K562 (cell line): ENCODE data around the gene GRIN2D. TPM values are rescaled to one million over a fixed set of nuclear protein-coding genes. Genes with fewer than 3 reads are reported as not detected.
A peak's percentile ranks its signal among the peaks of the same experiment; 100 is the strongest.

Source experiments
- BMI1 ChIP-seq: fragments of 150-350 bp; IDR thresholded peaks from 2 replicates; pipeline ENCODE4 v1.6.1; 2014; ENCODE audit warnings: low read length
- CBX1 ChIP-seq: sonication (generic); IDR thresholded peaks from 2 replicates; pipeline ENCODE4 v1.6.1; 2016; ENCODE audit warnings: antibody characterized with exemption, low read depth, mild to moderate bottlenecking
- CCNT2 ChIP-seq: IDR thresholded peaks from 2 replicates; pipeline ENCODE4 v1.6.1; 2011; ENCODE audit warnings: borderline replicate concordance, low read depth, mild to moderate bottlenecking, moderate library complexity, mixed read lengths, low read length; ENCODE audit not compliant: insufficient read length; ENCODE audit errors: extremely low read depth
- CREM ChIP-seq: IDR thresholded peaks from 2 replicates; pipeline ENCODE4 v1.6.1; 2014; ENCODE audit warnings: antibody characterized with exemption, low read depth
- DNMT1 ChIP-seq: fragments of 450-650 bp; IDR thresholded peaks from 2 replicates; pipeline ENCODE4 v1.6.1; 2016; ENCODE audit warnings: antibody characterized with exemption, mild to moderate bottlenecking
- ETV1 ChIP-seq: fragments of 450-650 bp; conservative IDR thresholded peaks from 2 replicates; pipeline ENCODE4 v1.6.1; 2016; ENCODE audit warnings: missing genetic modification characterization, control low read depth, low read depth, missing compliant biosample characterization
- FOS ChIP-seq: IDR thresholded peaks from 3 replicates; pipeline ENCODE4 v1.6.1; 2011; ENCODE audit not compliant: insufficient read length; ENCODE audit errors: extremely low read depth
- FOSL1 ChIP-seq: fragments of 200-800 bp; sonication (Bioruptor generic); conservative IDR thresholded peaks from 2 replicates; pipeline ENCODE4 v1.6.1; 2016; ENCODE audit warnings: missing genetic modification characterization, missing compliant biosample characterization
- FOXA1 ChIP-seq: fragments of 450-650 bp; IDR thresholded peaks from 2 replicates; pipeline ENCODE4 v1.6.1; 2016; ENCODE audit warnings: mild to moderate bottlenecking, borderline replicate concordance
- HNRNPK ChIP-seq: fragments of 200-400 bp; formaldehyde crosslinking; IDR thresholded peaks from one replicate; pipeline ENCODE4 v1.6.1; 2018; ENCODE audit warnings: mild to moderate bottlenecking, low read depth, low read length; ENCODE audit not compliant: poor library complexity, severe bottlenecking
- MCM3 ChIP-seq: fragments of 450-650 bp; IDR thresholded peaks from 2 replicates; pipeline ENCODE4 v1.6.1; 2016
- PHF8 ChIP-seq: fragments of 200-600 bp; sonication (generic); IDR thresholded peaks from 2 replicates; pipeline ENCODE4 v1.6.1; 2012; ENCODE audit warnings: mixed run types, mild to moderate bottlenecking, inconsistent platforms, low read length, moderate library complexity, borderline replicate concordance
- RBBP5 ChIP-seq: fragments of 200-600 bp; sonication (generic); IDR thresholded peaks from 2 replicates; pipeline ENCODE4 v1.6.1; 2012; ENCODE audit warnings: borderline replicate concordance, mild to moderate bottlenecking, low read length, control low read depth, inconsistent platforms; ENCODE audit not compliant: insufficient read depth, poor library complexity, severe bottlenecking
- TEAD1 ChIP-seq, 2 experiments: fragments of 450-650 bp in 1 of 2; sonication (generic) in 1 of 2; formaldehyde crosslinking; IDR thresholded peaks; 2 replicates each; pipeline versions ENCODE4 v1.4.0 to v1.8.0; 2020 to 2022; ENCODE audit warnings: mild to moderate bottlenecking in 2 of 2, missing genetic modification reagents in 1 of 2
- TSC22D4 ChIP-seq: fragments of 450-650 bp; IDR thresholded peaks from 2 replicates; pipeline ENCODE4 v1.6.1; 2016; ENCODE audit warnings: missing genetic modification characterization, missing biosample characterization, control low read depth
- ZC3H4 ChIP-seq: sonication (generic); formaldehyde crosslinking; IDR thresholded peaks from 2 replicates; pipeline ENCODE4 v1.9.0; 2021; ENCODE audit warnings: missing genetic modification reagents, borderline replicate concordance
- ZNF263 ChIP-seq: sonication (generic); formaldehyde crosslinking; IDR thresholded peaks from 2 replicates; pipeline ENCODE4 v1.8.0; 2022; ENCODE audit warnings: mild to moderate bottlenecking, missing genetic modification reagents, borderline replicate concordance
- ZNF436 ChIP-seq: fragments of 250-450, 450-650 bp; sonication (Bioruptor Pico); formaldehyde crosslinking; IDR thresholded peaks from 2 replicates; pipeline ENCODE4 v1.7.0; 2020; ENCODE audit warnings: mild to moderate bottlenecking
- ZNF57 ChIP-seq: fragments of 450-650 bp; formaldehyde crosslinking; IDR thresholded peaks from 2 replicates; pipeline ENCODE4 v1.4.0; 2020; ENCODE audit warnings: mild to moderate bottlenecking, moderate library complexity
- ZNF830 ChIP-seq: fragments of 250-450 bp; sonication (Bioruptor Pico); IDR thresholded peaks from 2 replicates; pipeline ENCODE4 v1.5.0; 2021; ENCODE audit warnings: mild to moderate bottlenecking
- polyA plus RNA-seq, 8 experiments: library from polyadenylated mRNA; depleted of rRNA in 4 of 8; stranded (reverse) in 5 of 8; unstranded in 3 of 8; fragments of >200 nt; fragmentation: Nextera tagmentation in 2 of 8; fragmentation: Illumina TruSeq in 1 of 8; extraction: Ambion mirVana in 2 of 8; extraction: Trizol in 1 of 8; gene quantifications; 2 replicates each; pipeline versions ENCODE4 v1.2.1 to v1.2.3, GENCODE V29; 2011 to 2014; ENCODE audit warnings: inconsistent platforms in 1 of 8, missing spikeins in 1 of 8
- total RNA-seq, 7 experiments: library from RNA; depleted of rRNA in 6 of 7; stranded (reverse); fragments of >200 nt in 6 of 7; fragmentation: Illumina TruSeq in 2 of 7; extraction: Trizol in 2 of 7; gene quantifications; 2 replicates each; pipeline versions ENCODE4 v1.2.1 to v1.2.3, GENCODE V29; 2011 to 2021; ENCODE audit warnings: low replicate concordance in 1 of 7
- TF ChIP-seq, protein P1 (sequence below): fragments of 200-400 bp; formaldehyde crosslinking; IDR thresholded peaks from 2 replicates; pipeline ENCODE4 v1.6.1; 2017; ENCODE audit warnings: mild to moderate bottlenecking, low read depth, low read length, moderate library complexity
- TF ChIP-seq, protein P2 (sequence below): IDR thresholded peaks from 3 replicates; pipeline ENCODE4 v1.6.1; 2011; ENCODE audit warnings: borderline replicate concordance, mild to moderate bottlenecking; ENCODE audit not compliant: insufficient read length, insufficient read depth
- TF ChIP-seq, protein P3 (sequence below): sonication (generic); formaldehyde crosslinking; IDR thresholded peaks from 2 replicates; pipeline ENCODE4 v1.9.0; 2022; ENCODE audit warnings: mild to moderate bottlenecking, missing genetic modification reagents
- TF ChIP-seq, protein P4 (sequence below), 2 experiments: fragments of 450-650 bp; conservative IDR thresholded peaks; 2 replicates each; pipeline ENCODE4 v1.6.1; 2017; ENCODE audit warnings: mild to moderate bottlenecking in 2 of 2, moderate library complexity in 2 of 2

Gene GRIN2D
- total and polyA plus RNA-seq, 9 of the 15 experiments (the other 6 are each of a cell fraction or from before 2014, with no cell fraction given), result 0.32 to 31.5 (median 1.8) TPM

DNA sequence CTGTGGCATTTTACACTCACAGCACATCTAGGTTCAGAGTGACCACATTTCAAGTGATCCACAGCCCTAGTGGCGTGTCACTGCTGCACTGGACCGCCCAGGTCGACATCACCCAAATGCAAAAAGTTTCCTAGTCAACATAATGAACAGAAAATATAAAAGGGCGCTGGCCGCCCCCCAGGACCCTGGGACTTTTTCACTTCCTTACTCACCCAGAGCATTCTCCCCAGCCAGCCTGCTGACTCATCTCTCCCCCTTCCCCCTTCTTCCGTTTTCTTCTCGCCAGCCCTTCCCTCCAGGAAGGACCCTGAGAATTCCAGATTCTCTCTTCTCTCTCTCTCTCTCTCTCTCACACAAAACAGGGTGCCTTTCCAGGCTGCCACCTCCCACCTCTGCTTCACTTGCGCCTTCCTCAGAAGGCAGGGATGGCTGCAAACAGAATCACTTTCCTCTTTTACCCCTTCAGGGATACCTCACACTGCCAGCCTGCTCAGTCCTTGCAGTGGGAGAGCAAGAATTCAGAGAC is 31.3 kb downstream of the GRIN2D start (continued):
- TF ChIP-seq FOS (no peak), CREM (no peak), TSC22D4 (tag) (no peak), HNRNPK (no peak), RBBP5 (no peak), CBX1 (no peak), ZNF57 (CRISPR knock-in tag) (no peak), MCM3 (no peak), FOXA1 (no peak), ETV1 (tag) (peak; percentile 67), ZNF263 (CRISPR knock-in tag) (no peak), PHF8 (peak; percentile 19; the same call in 1 of the 2 replicates), ZC3H4 (CRISPR knock-in tag) (no peak), BMI1 (no peak), FOSL1 (tag) (peak; percentile 82), ZNF830 (CRISPR knock-in tag) (no peak), CCNT2 (no peak), ZNF436 (CRISPR knock-in tag) (no peak), TEAD1 (CRISPR knock-in tag; IDR thresholded peaks at IDR 0.05) (no peak), DNMT1 (no peak)
- TF ChIP-seq, protein P1, sequence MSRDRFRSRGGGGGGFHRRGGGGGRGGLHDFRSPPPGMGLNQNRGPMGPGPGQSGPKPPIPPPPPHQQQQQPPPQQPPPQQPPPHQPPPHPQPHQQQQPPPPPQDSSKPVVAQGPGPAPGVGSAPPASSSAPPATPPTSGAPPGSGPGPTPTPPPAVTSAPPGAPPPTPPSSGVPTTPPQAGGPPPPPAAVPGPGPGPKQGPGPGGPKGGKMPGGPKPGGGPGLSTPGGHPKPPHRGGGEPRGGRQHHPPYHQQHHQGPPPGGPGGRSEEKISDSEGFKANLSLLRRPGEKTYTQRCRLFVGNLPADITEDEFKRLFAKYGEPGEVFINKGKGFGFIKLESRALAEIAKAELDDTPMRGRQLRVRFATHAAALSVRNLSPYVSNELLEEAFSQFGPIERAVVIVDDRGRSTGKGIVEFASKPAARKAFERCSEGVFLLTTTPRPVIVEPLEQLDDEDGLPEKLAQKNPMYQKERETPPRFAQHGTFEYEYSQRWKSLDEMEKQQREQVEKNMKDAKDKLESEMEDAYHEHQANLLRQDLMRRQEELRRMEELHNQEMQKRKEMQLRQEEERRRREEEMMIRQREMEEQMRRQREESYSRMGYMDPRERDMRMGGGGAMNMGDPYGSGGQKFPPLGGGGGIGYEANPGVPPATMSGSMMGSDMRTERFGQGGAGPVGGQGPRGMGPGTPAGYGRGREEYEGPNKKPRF, result no peak
- TF ChIP-seq, protein P2, sequence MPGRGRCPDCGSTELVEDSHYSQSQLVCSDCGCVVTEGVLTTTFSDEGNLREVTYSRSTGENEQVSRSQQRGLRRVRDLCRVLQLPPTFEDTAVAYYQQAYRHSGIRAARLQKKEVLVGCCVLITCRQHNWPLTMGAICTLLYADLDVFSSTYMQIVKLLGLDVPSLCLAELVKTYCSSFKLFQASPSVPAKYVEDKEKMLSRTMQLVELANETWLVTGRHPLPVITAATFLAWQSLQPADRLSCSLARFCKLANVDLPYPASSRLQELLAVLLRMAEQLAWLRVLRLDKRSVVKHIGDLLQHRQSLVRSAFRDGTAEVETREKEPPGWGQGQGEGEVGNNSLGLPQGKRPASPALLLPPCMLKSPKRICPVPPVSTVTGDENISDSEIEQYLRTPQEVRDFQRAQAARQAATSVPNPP, result no peak
- TF ChIP-seq, protein P3, sequence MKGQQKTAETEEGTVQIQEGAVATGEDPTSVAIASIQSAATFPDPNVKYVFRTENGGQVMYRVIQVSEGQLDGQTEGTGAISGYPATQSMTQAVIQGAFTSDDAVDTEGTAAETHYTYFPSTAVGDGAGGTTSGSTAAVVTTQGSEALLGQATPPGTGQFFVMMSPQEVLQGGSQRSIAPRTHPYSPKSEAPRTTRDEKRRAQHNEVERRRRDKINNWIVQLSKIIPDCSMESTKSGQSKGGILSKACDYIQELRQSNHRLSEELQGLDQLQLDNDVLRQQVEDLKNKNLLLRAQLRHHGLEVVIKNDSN (CRISPR knock-in tag), result no peak
- TF ChIP-seq, protein P4, sequence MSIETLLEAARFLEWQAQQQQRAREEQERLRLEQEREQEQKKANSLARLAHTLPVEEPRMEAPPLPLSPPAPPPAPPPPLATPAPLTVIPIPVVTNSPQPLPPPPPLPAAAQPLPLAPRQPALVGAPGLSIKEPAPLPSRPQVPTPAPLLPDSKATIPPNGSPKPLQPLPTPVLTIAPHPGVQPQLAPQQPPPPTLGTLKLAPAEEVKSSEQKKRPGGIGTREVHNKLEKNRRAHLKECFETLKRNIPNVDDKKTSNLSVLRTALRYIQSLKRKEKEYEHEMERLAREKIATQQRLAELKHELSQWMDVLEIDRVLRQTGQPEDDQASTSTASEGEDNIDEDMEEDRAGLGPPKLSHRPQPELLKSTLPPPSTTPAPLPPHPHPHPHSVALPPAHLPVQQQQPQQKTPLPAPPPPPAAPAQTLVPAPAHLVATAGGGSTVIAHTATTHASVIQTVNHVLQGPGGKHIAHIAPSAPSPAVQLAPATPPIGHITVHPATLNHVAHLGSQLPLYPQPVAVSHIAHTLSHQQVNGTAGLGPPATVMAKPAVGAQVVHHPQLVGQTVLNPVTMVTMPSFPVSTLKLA (conservative IDR thresholded peaks at IDR 0.05), result no peak
